Caco-2 (cell line): Measurements from ENCODE around the gene HLA-DMA. TPM values are rescaled to one million over a fixed set of nuclear protein-coding genes. Genes with fewer than 3 reads are reported as not detected.

Source experiments
- BruUV-seq: library from RNA; stranded (reverse); fragments of 400-500 nt; replicated peaks from 2 replicates; lab custom pipeline; 2021; lab: Mats Ljungman, UMichigan
- CTCF ChIA-PET: fragments of 300-600 bp; sonication (Branson Sonifier 250); formaldehyde crosslinking; loops from one replicate; lab custom pipeline; 2022; ENCODE audit warnings: antibody characterized with exemption; lab: Charles Lee
- POLR2A ChIA-PET: fragments of 300-600 bp; sonication (Branson Sonifier 250); formaldehyde crosslinking; loops from one replicate; lab custom pipeline; 2022; ENCODE audit warnings: antibody characterized with exemption; lab: Charles Lee
- DNase-seq, 2 experiments: peaks; one replicate each; pipeline versions ENCODE4 v3.0.0 to v3.0.0-alpha.2; 2020 to 2022
- H3K27me3 ChIP-seq: replicated peaks from 2 replicates; pipeline ENCODE4 v1.6.0; 2011; ENCODE audit warnings: low read length; ENCODE audit not compliant: control insufficient read depth, insufficient read depth
- H3K36me3 ChIP-seq: 2 replicates; pipeline ENCODE4 v1.5.1; 2011; ENCODE audit warnings: low read length; ENCODE audit not compliant: control insufficient read depth, insufficient read depth
- H3K4me1 ChIP-seq: fragments of 250-450 bp; sonication (Bioruptor Pico); 2 replicates; pipeline ENCODE4 v1.5.1; 2020; ENCODE audit warnings: mild to moderate bottlenecking
- H3K4me3 ChIP-seq: 2 replicates; pipeline ENCODE4 v1.5.1; 2011; ENCODE audit warnings: low read depth, mild to moderate bottlenecking, control low read depth, low read length
- H3K9me3 ChIP-seq: fragments of 250-450 bp; sonication (Bioruptor Pico); 2 replicates; pipeline ENCODE4 v1.5.1; 2020; ENCODE audit warnings: mild to moderate bottlenecking, moderate library complexity
- H3K27ac Mint-ChIP-seq: one replicate; pipeline ENCODE4 v1.8.0; 2022; ENCODE audit warnings: mixed read lengths; ENCODE audit not compliant: unreplicated experiment
- H3K27me3 Mint-ChIP-seq: one replicate; pipeline ENCODE4 v1.8.0; 2022; ENCODE audit warnings: mixed read lengths; ENCODE audit not compliant: insufficient read depth, unreplicated experiment
- H3K36me3 Mint-ChIP-seq: one replicate; pipeline ENCODE4 v1.8.0; 2022; ENCODE audit warnings: mild to moderate bottlenecking, mixed read lengths; ENCODE audit not compliant: insufficient read depth, unreplicated experiment
- H3K4me1 Mint-ChIP-seq: one replicate; pipeline ENCODE4 v1.8.0; 2022; ENCODE audit warnings: low read depth, mixed read lengths; ENCODE audit not compliant: unreplicated experiment
- H3K4me3 Mint-ChIP-seq: one replicate; pipeline ENCODE4 v1.8.0; 2022; ENCODE audit warnings: mild to moderate bottlenecking, moderate library complexity, mixed read lengths; ENCODE audit not compliant: unreplicated experiment
- H3K9me3 Mint-ChIP-seq: one replicate; pipeline ENCODE4 v1.8.0; 2022; ENCODE audit warnings: mixed read lengths; ENCODE audit not compliant: unreplicated experiment
- CTCF ChIP-seq, 2 experiments: fragments of 200-600 bp in 1 of 2; IDR thresholded peaks; 1 replicate in 1 of 2; 2 replicates in 1 of 2; pipeline versions ENCODE4 v1.5.1 to v1.8.0; 2011 to 2022; ENCODE audit warnings: antibody characterized with exemption in 1 of 2, control low read depth in 1 of 2, inconsistent platforms in 1 of 2, low read depth in 1 of 2, low read length in 1 of 2, mild to moderate bottlenecking in 1 of 2, moderate library complexity in 1 of 2; ENCODE audit not compliant: insufficient read depth in 1 of 2, severe bottlenecking in 1 of 2, unreplicated experiment in 1 of 2
- intact Hi-C: fragments of 100-400 bp; cut with micrococcal nuclease; formaldehyde crosslinking; loops from one replicate; pipeline ENCODE4 v1.10.0; 2022; ENCODE audit not compliant: unreplicated experiment
- total RNA-seq: library from RNA; stranded (reverse); gene quantifications from 2 replicates; pipeline ENCODE4 v1.2.3, GENCODE V29; 2022

The HLA-DMA gene
- total RNA-seq, 1 experiment from 2014 or later = 2.1 TPM

GRCh38 chr6:32974541-32975308, 21.8 kb upstream of the HLA-DMA start:
- intact Hi-C loops = no loop called here
- ChIA-PET CTCF (interaction anchor here (2.4 kb wide), 1 partner anchor 10 kb away, joined by 7 read pairs; no protein-coding TSS in a partner anchor), POLR2A (interaction anchor here (0.6 kb wide), 1 partner anchor 234 kb away, joined by 3 read pairs; the partner anchor contains the start of gene RING1)
- Histone ChIP-seq H3K9me3 (no peaks in the 10 kb centered on the region), H3K27me3 (no peaks in the 10 kb centered on the region), H3K36me3 (peaks cover 23% of the 10 kb centered on the region), H3K4me3 (peak overlapping the region; percentile 92), H3K4me1 (peaks cover 47% of the 10 kb centered on the region)
- Mint-ChIP-seq H3K4me1 (peaks cover 29% of the 10 kb centered on the region), H3K27ac (no peak overlapping the region), H3K9me3 (no peaks in the 10 kb centered on the region), H3K4me3 (peak overlapping the region; percentile 85), H3K27me3 (no peaks in the 10 kb centered on the region), H3K36me3 (peaks cover 100% of the 10 kb centered on the region)
- TF ChIP-seq CTCF (IDR thresholded peaks at IDR 0.05; ENCODE audit: insufficient read depth in 1 of 2, low read depth in 1 of 2, low read length in 1 of 2, severe bottlenecking in 1 of 2, unreplicated experiment in 1 of 2) = no peak
- no TSS peak for BruUV-seq
- no peak for DNase-seq

GRCh38 chr6:32974016-32974333, 21.1 kb upstream of the HLA-DMA start:
- Mint-ChIP-seq H3K4me1 (peaks cover 29% of the 10 kb centered on the region), H3K9me3 (no peaks in the 10 kb centered on the region), H3K36me3 (peaks cover 100% of the 10 kb centered on the region), H3K27me3 (no peaks in the 10 kb centered on the region), H3K27ac (peak overlapping the region; percentile 100), H3K4me3 (peak overlapping the region; percentile 85)
- ChIA-PET CTCF (interaction anchor here (2.4 kb wide), 1 partner anchor 11 kb away, joined by 7 read pairs; no protein-coding TSS in a partner anchor), POLR2A (interaction anchor here (0.6 kb wide), 2 partner anchors 235 to 339 kb away, joined by 3 read pairs; partner anchors contain the start of gene RING1)
- no TSS peak for BruUV-seq
- intact Hi-C loops = no loop called here
- Histone ChIP-seq H3K4me3 (peak overlapping the region; percentile 92), H3K9me3 (no peaks in the 10 kb centered on the region), H3K36me3 (peaks cover 23% of the 10 kb centered on the region), H3K27me3 (no peaks in the 10 kb centered on the region), H3K4me1 (peaks cover 47% of the 10 kb centered on the region)
- no peak for TF ChIP-seq CTCF (IDR thresholded peaks at IDR 0.05; ENCODE audit: insufficient read depth in 1 of 2, low read depth in 1 of 2, low read length in 1 of 2, severe bottlenecking in 1 of 2, unreplicated experiment in 1 of 2)
- DNase-seq = no peak

- Mint-ChIP-seq H3K27me3 (no peaks in the 10 kb centered on the region), H3K9me3 (no peaks in the 10 kb centered on the region), H3K36me3 (peaks cover 100% of the 10 kb centered on the region), H3K4me3 (peak overlapping the region; percentile 85), H3K27ac (peak overlapping the region; percentile 100), H3K4me1 (peaks cover 29% of the 10 kb centered on the region)
- Histone ChIP-seq H3K27me3 (no peaks in the 10 kb centered on the region), H3K4me3 (peak overlapping the region; percentile 92), H3K9me3 (no peaks in the 10 kb centered on the region), H3K36me3 (peaks cover 23% of the 10 kb centered on the region), H3K4me1 (peaks cover 43% of the 10 kb centered on the region)
- DNase-seq = no peak
- BruUV-seq = TSS peak; percentile 24
- CTCF ChIA-PET = interaction anchor here (2.9 kb wide), 1 partner anchor 12 kb away, joined by 46 read pairs; no protein-coding TSS in a partner anchor
- TF ChIP-seq CTCF (IDR thresholded peaks at IDR 0.05; ENCODE audit: insufficient read depth in 1 of 2, low read depth in 1 of 2, low read length in 1 of 2, severe bottlenecking in 1 of 2, unreplicated experiment in 1 of 2) = no peak
- POLR2A ChIA-PET = interaction anchor here (0.6 to 3.4 kb wide), 5 partner anchors 8 to 339 kb away, joined by 3 to 61 read pairs (median 22); partner anchors contain the start of genes HLA-DMA and RING1
- intact Hi-C loops = no loop called here
Observed at GRCh38 chr6:32973144-32974015, 20.5 kb upstream of the HLA-DMA start.
